Stimulated activated CD8-positive, alpha-beta memory T cell treated with anti-CD3 and anti-CD28 coated beads, Interleukin-15, amount 100 ng/mL, for 1 hour (primary cell): Measurements from ENCODE around the gene ERAL1.
"Not testable (repeated sequence)": the region's sequence is repeated elsewhere in the genome, so short reads cannot be mapped to it uniquely, and the experiment has no call there.

Experiments
- DNase-seq: peaks from one replicate; pipeline ENCODE4 v3.0.0-alpha.2; 2020; ENCODE audit warnings: low read depth

Gene ERAL1

DNA sequence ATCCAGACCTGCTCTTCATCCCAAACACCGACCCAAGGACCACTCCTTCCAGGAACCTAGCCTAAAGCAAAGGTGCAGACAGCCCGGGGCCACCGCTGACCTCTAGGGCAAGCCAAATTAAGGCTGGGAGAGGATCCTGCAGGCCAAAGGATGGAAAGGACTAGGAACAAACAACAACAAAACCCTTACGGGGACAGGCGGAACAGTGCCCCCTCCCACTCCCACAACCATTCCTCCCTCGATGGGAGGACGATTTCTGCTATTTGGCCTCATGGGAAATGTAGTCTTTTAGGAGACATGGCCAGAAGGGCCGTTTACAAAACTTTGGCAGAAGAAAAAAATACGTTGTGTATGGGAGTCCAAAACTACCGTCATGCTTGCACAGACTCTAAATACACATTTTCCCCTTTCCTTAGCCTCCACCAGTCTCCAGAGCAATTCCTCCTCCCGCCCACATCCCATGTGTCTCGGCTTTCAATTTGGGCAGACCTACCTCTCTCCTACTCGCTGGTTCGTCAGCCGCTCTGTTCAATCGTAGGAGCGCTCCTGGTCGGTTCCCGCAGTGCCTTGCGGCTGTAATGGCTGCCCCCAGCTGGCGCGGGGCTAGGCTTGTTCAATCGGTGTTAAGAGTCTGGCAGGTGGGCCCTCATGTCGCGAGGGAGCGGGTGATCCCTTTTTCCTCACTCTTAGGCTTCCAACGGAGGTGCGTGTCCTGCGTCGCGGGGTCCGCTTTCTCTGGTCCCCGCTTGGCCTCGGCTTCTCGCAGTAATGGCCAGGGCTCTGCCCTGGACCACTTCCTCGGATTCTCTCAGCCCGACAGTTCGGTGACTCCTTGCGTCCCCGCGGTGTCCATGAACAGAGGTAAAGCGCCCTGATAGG, at the start of gene ERAL1:
TSS of gene ERAL1 (plus strand) at position 560 of the 879 bp plus-strand sequence. CDS start at position 579, 19 bp downstream.
- peak; percentile 57 for DNase-seq

DNA sequence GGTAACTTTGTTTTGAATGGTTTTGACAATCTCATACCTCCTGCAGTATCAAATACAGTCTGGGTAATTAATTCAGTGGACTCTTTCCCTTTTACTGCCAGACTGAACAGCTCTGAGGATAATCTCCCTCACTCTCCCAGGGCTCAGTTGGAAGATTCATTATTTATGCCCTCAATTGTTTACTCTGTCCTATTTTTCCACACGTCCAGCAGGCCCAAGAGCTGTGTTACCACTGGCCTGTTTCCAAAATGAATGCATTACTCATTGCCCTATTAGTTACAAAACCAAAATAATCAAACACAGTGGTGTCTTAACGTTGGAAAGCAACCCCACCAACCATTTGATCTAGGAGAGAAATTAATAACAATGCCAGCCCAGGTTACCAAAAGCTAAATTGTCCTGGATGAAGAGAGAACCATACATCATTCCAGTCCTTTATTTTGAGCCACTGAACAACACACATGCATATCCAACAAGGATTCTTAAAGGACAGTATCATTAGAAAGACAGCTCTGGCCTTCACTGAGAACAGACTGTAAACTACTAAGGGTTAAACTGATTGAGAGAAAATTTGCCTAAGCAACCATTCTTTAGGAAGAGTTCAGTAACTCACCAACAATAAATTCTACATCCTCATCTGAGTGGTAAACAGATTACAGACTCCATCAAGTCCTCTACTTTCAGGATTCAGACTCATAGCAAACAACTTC, 46.7 kb upstream of the ERAL1 start:
- no peak for DNase-seq

DNA sequence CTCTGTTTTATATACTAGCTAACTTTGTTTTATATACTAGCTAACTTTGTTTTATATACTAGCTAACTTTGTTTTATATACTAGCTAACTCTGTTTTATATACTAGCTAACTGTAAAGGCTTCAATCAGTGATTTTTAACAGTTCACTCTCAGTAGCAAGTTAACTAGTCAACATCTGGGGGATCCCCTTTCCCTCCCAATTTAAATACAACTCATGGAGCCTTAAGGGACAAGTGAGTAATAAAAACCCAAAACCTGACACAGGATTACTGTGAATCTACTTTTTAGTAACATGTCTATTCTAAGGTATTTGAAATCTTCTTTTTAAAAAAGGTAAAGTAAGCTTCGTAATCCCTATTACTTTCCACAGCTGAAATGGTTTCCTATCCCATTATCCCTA, 44.4 kb upstream of the ERAL1 start:
- no peak for DNase-seq

DNA sequence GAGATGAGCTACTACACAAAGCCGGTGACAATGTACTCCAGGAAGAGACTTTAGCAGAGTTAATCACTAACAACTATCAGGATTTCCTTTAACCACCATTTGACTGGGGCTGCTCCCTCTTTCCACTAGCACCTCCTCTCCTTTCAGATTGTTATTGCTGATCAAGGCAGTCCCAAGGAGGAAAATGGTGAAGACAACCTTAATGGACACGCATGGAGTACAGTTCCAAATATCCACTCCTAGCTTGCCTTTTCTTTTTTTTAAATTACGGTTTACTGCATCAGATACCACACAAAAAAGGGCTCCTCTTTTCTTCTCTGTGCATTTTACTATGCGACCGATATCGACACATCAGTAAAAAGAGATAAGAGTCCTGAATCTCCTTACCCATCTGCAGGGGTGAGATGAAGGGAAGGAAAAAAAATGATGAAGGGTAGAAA, 43.1 kb upstream of the ERAL1 start:
- no peak for DNase-seq

DNA sequence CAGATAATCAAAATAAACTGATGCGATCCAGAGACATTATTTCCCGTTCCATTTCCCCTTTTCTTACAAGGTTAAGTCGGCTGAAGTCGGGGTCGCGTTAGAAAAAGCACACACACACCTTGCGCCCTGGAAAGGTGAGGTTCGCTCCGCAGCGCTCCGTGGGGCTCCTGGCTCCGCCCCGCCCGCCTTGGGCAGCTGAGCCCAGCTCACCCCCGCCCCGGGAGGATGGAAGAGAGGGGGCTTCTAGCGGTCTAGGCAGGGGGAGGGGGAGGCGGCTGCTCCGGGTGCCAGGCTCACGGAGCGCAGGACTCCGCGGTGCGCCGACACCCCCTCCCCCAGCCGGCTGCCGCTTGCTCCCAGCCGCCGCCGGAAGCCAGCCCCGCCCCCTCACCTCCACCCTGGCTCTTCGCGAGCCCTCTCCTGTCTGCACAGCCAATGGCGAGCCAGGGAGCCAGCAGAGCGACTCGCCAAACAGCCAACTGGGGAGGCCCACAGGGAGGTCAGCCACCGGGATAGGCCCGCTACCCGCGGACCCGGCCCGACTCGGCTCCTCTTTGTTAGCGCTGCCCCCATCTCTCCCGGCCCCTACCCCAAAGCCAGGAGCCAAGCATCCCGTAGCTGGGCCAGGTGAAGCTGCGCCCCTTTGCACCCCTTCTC, 42.6 kb upstream of the ERAL1 start:
- peak; percentile 84 for DNase-seq

DNA sequence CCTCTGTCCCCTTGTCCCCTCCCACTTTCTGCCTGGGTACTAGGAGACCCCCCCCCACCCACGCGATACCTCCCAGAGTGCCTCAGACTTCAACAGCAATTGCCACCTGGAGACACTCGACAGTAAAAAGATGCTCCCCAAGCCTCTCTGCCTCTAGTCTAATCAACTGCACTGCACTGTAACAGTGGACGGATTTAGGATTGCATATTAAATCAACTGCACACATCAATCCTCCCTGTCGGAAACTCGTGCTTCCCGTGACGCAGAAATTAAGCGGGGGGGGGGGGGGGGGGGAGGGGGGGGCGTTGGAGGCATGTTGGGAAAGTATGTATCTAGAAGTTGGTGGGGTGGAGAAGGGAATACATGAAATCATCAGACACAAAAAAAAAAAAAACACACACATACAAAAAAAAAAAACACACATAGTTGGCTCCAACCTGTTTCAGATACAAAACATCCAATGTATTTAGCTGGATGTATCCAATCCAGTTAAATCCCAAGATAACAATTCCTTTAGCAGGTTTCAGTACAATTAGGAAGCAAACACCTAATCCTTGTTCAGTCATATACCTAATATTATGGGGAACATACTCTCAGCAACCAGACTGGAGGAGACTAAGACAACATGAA, 42.0 kb upstream of the ERAL1 start:
- DNase-seq: no peak

DNA sequence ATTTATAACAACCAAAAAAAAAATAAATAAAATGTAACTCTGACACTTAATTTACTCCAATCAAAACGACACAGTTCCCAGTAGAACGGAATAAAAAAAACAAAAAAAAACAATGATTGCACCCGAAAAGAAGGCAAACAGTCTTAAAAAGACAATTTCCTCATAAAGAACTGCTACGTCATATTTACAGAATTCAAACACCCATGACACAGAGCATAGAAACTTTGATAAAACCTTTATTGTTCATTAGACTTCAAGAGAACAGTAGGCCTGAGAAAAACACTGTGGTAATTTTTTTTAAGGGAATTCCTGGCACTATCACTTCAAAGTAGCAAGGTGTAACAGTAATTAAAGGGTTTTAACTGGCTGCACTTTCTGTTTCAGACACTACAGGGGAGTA, 38.3 kb upstream of the ERAL1 start:
- no peak for DNase-seq

DNA sequence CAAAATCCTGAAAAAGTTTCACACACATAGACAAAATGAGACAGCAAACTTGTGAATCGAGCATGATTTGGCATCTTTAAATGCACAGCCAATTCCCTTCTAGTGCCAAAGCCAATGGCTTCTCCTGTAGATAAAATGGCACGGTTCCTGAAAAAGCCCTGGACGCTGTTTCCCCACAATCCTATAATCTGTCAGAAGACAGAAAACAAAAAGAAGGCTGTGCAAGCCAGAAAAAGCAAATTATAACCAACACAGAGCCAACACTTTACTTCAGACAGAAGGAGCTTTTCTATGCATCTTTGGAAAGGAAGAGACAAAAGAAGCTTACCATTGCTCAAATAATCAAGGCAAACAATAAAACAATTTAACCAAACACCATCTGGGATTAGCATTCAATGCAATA, 36.0 kb upstream of the ERAL1 start:
- DNase-seq: no peak

DNA sequence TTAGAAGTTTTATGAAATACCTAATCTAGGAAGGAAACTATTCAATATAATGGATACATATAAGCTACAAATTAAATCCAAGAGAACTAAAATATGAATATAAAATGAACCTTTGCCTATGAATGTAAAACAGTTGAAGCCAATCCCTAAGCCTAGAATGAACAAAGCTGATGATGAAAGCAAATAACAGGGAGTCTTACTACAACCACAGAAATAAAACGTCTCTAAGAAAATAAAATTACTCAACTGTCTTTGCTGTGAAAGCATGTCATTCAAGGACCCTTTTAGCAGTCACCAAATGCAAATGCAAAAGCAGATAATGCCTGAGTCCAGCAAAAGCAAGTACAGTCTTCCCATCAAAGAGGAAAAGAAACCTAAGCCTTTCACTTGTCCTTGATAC, 35.2 kb upstream of the ERAL1 start:
- no peak for DNase-seq

DNA sequence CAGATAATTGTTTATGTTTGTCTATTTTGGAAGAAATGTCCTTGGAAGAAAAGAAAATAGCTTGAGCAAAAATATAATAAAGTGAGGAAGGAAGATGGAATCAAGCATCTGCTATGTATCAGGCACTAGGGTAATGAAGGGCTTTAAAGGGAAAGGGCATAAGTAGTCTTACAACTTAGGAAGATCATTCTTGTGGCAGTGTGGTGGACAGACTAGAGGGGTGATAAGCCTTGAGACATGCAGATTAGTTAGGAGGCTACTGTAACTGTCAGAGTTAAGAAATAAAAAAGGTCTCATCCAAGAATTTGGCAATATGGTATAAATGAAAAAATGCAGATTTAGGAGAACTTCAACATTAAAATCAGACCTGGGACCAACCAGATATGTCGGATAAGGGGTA, 27.1 kb upstream of the ERAL1 start:
- no peak for DNase-seq

DNA sequence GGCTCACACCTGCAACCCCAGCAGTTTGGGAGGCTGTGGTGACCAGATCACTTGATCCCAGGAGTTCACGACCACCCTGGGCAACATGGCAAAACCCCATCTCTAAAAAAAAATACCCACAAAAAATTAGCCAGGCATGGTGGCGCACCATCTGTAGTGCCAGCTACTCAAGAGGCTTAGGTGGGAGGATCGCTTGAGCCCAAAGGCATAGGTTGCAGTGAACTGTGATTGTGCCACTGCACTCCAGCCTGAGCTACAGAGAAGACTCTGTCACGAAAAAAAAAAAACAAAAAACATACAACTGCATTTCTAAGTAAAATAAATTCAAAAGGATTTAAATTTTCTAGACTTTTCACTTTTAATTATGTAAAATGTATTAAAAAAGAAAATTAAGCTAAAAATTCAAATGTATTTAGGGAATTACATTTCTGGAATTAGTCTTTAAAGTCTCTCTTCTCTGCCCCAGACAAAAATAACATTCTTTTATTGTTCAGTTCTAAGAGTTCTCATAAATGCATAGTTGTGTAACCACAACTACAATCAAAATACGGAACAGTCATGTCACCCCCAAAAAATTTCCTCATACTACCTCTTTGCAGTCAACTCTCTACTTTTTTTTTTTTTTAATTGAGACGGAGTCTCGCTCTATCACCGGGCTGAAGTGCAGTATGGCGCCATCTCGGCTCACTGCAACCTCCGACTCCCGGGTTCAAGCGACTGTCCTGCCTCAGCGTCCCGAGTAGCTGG, 26.3 kb upstream of the ERAL1 start:
- no peak for DNase-seq

DNA sequence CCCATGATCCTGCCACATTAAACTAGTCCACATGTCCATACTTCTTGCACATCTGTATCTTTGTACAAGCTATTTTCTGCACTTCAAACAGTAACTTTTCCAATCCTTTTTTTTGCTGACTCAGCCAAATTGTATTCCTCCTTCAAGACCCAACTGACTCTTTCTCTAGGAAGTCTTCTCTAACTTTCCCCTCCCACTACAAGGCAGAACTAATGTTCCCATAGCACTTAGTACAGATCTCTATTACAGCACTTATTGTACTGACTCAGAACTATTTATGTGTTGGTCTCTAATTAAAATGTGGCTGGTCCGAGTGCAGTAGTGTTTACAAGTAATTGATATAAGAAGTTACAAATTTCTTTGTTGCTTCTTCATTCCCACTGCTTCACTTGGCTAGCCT, 20.4 kb upstream of the ERAL1 start:
- DNase-seq: no peak

DNA sequence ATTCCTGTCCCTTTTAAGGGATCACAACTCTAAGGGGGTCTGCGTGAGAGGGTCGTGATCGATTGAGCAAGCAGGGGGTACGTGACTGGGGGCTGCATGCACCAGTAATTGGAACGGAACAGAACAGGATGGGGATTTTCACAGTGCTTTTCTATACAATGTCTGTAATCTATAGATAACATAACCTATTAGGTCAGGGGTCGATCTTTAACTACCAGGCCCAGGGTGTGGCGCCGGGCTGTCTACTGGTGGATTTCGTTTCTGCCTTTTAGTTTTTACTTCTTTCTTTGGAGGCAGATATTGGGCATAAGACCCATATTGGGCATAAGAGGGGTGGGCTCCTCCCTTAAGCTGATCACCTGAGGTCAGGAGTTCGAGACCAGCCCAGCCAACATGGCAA, 18.3 kb upstream of the ERAL1 start:
- DNase-seq: not testable (repeated sequence)

DNA sequence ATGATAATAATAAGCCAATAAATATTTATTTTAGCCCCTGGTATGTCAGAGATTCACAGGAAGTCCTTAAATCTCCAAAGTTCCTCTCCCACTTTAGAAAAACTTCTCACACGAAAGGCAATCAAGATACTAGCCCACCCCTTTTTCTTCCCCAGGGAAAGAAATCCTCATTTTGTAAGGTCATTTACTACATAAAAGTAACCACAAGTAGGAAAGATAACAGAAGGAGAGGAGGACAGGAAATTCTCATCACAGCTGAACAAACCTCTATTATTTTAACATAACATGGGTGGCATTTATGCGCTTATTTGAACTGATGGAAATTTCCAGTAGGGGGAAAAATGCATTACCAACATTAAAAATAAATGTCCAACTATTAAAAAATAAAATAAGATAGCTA, 15.6 kb upstream of the ERAL1 start:
- DNase-seq: no peak

DNA sequence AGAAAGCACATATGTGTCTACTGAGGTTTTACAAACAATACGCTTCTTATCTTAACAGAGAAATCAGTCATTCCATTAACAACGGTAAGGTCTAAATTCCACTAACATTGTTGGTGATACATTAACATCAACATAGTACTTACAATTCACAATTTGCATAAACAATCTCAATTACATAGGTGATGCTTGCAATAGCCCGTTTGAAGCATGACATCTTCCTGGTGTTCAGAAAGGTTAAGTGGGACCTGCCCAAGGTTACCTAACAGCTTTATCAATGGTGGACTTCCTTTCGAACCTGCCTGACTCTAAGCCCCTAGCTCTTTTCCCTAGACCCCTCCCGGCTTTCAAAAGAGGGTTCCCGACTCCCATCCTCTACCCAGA, 12.9 kb upstream of the ERAL1 start:
- no peak for DNase-seq

DNA sequence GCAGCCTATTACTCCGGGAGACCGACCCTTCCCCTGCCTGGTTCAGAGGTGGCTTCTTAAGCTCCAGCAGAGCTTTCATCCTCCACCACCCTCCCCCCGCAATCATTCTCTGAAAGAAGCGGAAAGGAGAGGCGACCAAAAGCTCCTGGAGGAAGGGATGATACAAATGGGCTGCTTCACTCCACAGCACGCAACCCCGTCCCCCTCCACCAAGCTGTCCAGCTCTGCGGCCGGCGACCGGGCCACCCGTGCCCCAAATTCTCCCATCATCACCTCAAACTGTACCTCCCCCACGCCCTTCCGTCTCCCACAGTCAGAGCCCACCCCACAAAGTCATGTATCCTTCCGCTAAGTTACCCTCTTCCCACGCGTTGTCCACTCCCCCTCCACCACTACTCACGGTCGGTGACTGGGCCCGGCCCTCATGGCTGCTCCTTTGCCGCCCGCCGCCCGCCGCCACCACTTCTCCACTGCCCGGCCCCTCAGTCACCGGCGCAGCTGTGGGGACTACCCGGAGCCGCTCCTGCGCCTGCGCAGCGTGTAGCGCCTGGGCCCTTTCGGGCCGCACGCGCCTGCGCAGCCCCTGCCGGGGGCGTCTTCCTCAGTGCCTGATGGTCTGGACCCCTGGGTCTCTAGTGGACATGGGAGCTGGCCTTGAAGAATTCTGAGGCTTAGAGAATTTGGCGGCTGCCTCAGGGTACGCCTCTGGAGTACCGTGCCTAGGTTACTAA, 12.4 kb upstream of the ERAL1 start, which contains the start of gene FAM222B:
TSS of gene FAM222B (minus strand) at position 509 of the 731 bp plus-strand sequence. CDS start 76,123 bp downstream, outside the sequence.
- DNase-seq: peak; percentile 62

DNA sequence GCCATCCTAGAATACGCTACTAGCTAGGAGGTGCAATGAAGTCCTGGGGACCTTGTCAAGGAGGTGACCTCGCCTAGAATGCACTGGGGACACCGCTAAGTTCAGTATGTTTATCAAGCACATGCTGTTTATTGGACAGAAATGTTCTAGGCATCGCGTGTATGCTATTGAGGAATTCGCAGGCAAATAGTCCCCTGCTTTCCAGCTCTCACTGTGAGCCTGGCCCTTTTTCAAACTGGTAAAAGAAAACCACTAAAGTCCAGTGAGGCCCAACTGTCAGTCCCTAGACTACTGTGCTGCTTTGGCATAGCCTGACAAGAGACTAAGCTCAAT, 11.0 kb upstream of the ERAL1 start:
- DNase-seq: no peak

DNA sequence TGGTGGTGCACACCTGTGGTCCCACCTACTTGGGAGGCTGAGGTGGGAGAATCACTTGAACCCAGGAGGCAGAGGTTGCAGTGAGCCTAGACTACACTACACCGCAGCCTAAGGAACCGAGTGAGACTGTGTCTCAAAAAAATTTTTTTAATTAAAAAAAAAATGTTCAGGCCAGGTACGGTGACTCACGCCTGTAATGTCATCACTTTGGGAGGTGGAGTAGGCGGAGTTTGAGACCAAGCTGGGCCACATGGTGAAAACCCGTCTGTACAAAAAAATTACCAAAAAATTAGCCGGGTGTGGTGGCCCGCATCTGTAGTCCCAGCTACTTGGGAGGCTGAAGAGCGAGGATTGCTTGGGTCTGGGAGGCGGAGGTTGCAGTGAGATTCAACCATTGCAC, 8.6 kb upstream of the ERAL1 start:
- no peak for DNase-seq

DNA sequence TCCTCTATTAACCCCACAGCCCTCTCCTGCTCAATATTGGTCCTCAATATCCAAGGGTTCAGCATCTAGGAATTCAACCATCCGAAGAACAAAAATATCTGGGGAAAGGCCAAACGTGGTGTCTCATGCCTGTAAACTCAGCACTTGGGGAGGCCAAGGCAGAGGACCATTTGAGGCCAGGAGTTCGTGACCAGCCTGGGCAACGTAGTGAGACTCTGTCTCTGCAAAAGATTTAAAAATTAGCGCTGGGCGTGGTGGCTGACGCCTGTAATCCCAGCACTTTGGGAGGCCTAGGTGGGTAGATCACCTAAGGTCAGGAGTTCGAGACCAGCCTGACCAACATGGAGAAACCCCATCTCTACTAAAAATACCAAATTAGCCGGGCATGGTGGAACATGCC, 8.1 kb upstream of the ERAL1 start:
- not testable (repeated sequence) for DNase-seq

DNA sequence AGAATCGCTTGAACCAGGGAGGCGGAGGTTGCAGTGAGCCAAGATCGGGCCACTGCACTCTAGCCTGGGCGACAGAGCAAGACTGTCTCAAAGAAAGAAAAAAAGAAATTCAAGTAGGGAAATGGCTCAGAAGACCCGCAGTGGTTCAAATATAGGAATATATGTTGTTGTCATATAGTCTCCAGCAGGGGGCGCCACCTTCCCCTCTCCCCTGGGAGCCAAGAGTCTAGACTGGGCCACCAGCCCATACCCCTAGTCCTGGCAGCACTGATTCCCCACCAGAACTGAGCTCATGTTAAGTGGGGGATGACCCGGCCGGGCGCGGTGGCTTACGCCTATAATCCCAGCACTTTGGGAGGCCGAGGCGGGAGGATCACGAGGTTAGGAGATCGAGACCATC, 6.1 kb upstream of the ERAL1 start:
- peak; percentile 31 for DNase-seq

DNA sequence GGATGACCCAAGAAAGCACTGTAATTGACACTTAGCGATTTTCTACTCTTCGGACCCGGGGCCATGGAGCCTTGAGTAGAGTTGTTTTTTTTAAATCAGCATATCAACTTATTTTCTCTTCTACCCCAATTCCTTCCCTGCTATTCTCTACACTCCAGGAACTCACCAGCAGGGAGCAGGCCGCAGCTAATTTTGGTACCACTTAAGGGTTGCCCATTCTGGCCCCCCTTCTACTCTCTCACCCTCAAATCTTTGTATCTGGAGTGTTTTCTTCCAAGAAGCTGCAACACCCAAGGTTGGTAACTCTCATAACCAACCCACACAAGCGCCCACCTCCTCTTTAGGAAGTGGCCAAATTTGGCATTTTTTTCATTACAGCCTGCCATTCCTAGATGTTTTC, 5.5 kb upstream of the ERAL1 start:
- no peak for DNase-seq
